Fibroblast of lung (primary cell): ENCODE results near the gene IFNA14. TPM values are rescaled to one million over a fixed set of nuclear protein-coding genes. Genes with fewer than 3 reads are reported as not detected.
"Not testable (repeated sequence)": the region's sequence is repeated elsewhere in the genome, so short reads cannot be mapped to it uniquely, and the experiment has no call there.

Source experiments
- DNase-seq, 2 donors: peaks; one replicate each; pipeline versions ENCODE4 v3.0.0 to v3.0.0-alpha.2; 2010; ENCODE audit warnings: low read depth in 2 of 2
- H2AFZ ChIP-seq: 2 replicates; pipeline ENCODE4 v1.5.1; 2012; ENCODE audit warnings: low read length, control low read depth, inconsistent platforms
- H3K27ac ChIP-seq: 2 replicates; pipeline ENCODE4 v1.5.1; 2011; ENCODE audit warnings: low read length, control low read depth; ENCODE audit not compliant: insufficient read depth
- H3K27me3 ChIP-seq: 2 replicates; pipeline ENCODE4 v1.5.1; 2011; ENCODE audit warnings: mild to moderate bottlenecking, low read length; ENCODE audit not compliant: control insufficient read depth, insufficient read depth
- H3K36me3 ChIP-seq: 2 replicates; pipeline ENCODE4 v1.5.1; 2011; ENCODE audit warnings: low read length; ENCODE audit not compliant: control insufficient read depth, insufficient read depth
- H3K4me1 ChIP-seq: 2 replicates; pipeline ENCODE4 v1.5.1; 2011; ENCODE audit warnings: low read length; ENCODE audit not compliant: control insufficient read depth, insufficient read depth; ENCODE audit errors: extremely low read depth
- H3K4me2 ChIP-seq: 2 replicates; pipeline ENCODE4 v1.5.1; 2011; ENCODE audit warnings: low read length, control low read depth; ENCODE audit not compliant: insufficient read depth; ENCODE audit errors: extremely low read depth
- H3K4me3 ChIP-seq, 4 experiments: fragments of 200-600 bp in 1 of 4; sonication (generic) in 1 of 4; replicated peaks in 1 of 4; 2 replicates each; pipeline ENCODE4 v1.5.1; 2011 to 2016; ENCODE audit warnings: low read length in 4 of 4, low read depth in 3 of 4, mild to moderate bottlenecking in 3 of 4, control low read depth in 2 of 4, inconsistent platforms in 1 of 4, mixed read lengths in 1 of 4; ENCODE audit not compliant: insufficient read depth in 1 of 4; ENCODE audit errors: control extremely low read depth in 1 of 4
- H3K79me2 ChIP-seq: 2 replicates; pipeline ENCODE4 v1.5.1; 2012; ENCODE audit warnings: mild to moderate bottlenecking, low read length, inconsistent platforms; ENCODE audit not compliant: control insufficient read depth, insufficient read depth
- H3K9ac ChIP-seq: 2 replicates; pipeline ENCODE4 v1.5.1; 2011; ENCODE audit warnings: mild to moderate bottlenecking, low read length, control low read depth; ENCODE audit not compliant: insufficient read depth
- H3K9me3 ChIP-seq: 2 replicates; pipeline ENCODE4 v1.5.1; 2012; ENCODE audit warnings: low read depth, low read length; ENCODE audit not compliant: control insufficient read depth, insufficient read depth
- H4K20me1 ChIP-seq: 2 replicates; pipeline ENCODE4 v1.5.1; 2011; ENCODE audit warnings: low read length; ENCODE audit not compliant: control insufficient read depth, insufficient read depth; ENCODE audit errors: extremely low read depth
- EZH2 ChIP-seq: IDR thresholded peaks from 2 replicates; pipeline ENCODE4 v1.5.1; 2012; ENCODE audit warnings: low read length, control low read depth, mild to moderate bottlenecking; ENCODE audit errors: missing control alignments
- polyA plus RNA-seq, 2 donors: library from polyadenylated mRNA; depleted of rRNA in 1 of 2; stranded (reverse) in 1 of 2; unstranded in 1 of 2; fragments of >200 nt; gene quantifications; 2 replicates each; pipeline ENCODE4 v1.2.1, GENCODE V29; 2011 to 2012; ENCODE audit warnings: missing spikeins in 1 of 2
- total RNA-seq: library from RNA; depleted of rRNA; stranded (reverse); fragments of >200 nt; gene quantifications from 2 replicates; pipeline ENCODE4 v1.2.1, GENCODE V29; 2014
- TF ChIP-seq, protein P1 (sequence below), 2 donors: IDR thresholded peaks in 1 of 2; conservative IDR thresholded peaks in 1 of 2; 1 replicate in 1 of 2; 2 replicates in 1 of 2; pipeline ENCODE4 v1.5.1; 2011 to 2012; ENCODE audit warnings: low read length in 2 of 2, control low read depth in 1 of 2, inconsistent platforms in 1 of 2, low read depth in 1 of 2, mild to moderate bottlenecking in 1 of 2

The IFNA14 gene
- total and polyA plus RNA-seq, 2 donors (not counting 1 experiment from before 2014, with no cell fraction given) = not detected

DNA sequence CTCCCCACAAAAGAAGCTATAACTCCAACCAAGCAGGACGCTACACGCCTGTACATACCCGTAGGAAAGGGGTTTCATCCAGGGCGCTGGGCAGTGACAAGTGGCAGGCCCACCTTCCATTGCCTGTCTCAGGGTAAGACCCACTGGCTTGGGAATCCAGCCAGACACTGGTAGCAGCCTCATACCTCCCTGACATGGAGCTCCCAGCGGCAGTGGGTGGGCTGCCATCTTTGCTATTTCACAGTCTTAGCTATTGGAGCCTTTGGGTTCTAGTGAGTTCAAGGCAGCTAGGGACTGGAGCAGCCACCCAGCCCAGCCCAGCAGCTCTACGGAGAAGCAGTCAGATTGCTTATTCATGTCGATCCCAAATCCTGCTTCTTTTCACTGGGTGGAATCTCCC is 29.5 kb downstream of the IFNA14 start:
- H3K4me3 ChIP-seq = no peak overlapping the region
- no peak for TF ChIP-seq EZH2
- TF ChIP-seq, protein P1, sequence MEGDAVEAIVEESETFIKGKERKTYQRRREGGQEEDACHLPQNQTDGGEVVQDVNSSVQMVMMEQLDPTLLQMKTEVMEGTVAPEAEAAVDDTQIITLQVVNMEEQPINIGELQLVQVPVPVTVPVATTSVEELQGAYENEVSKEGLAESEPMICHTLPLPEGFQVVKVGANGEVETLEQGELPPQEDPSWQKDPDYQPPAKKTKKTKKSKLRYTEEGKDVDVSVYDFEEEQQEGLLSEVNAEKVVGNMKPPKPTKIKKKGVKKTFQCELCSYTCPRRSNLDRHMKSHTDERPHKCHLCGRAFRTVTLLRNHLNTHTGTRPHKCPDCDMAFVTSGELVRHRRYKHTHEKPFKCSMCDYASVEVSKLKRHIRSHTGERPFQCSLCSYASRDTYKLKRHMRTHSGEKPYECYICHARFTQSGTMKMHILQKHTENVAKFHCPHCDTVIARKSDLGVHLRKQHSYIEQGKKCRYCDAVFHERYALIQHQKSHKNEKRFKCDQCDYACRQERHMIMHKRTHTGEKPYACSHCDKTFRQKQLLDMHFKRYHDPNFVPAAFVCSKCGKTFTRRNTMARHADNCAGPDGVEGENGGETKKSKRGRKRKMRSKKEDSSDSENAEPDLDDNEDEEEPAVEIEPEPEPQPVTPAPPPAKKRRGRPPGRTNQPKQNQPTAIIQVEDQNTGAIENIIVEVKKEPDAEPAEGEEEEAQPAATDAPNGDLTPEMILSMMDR (conservative IDR thresholded peaks at IDR 0.05 in 1 of 2, IDR thresholded peaks at IDR 0.05 in 1 of 2; ENCODE audit: low read depth in 1 of 2, low read length in 2 of 2) = no peak
- no peak overlapping the region for H3K4me2 ChIP-seq
- H3K9me3 ChIP-seq = no peaks in the 10 kb centered on the region
- H3K27ac ChIP-seq = no peak overlapping the region
- H2AFZ ChIP-seq = no peak overlapping the region
- no peaks in the 10 kb centered on the region for H3K79me2 ChIP-seq
- no peak overlapping the region for H3K9ac ChIP-seq
- no peaks in the 10 kb centered on the region for H4K20me1 ChIP-seq
- H3K27me3 ChIP-seq = no peaks in the 10 kb centered on the region
- no peaks in the 10 kb centered on the region for H3K4me1 ChIP-seq
- no peaks in the 10 kb centered on the region for H3K36me3 ChIP-seq
- DNase-seq = no peak

DNA sequence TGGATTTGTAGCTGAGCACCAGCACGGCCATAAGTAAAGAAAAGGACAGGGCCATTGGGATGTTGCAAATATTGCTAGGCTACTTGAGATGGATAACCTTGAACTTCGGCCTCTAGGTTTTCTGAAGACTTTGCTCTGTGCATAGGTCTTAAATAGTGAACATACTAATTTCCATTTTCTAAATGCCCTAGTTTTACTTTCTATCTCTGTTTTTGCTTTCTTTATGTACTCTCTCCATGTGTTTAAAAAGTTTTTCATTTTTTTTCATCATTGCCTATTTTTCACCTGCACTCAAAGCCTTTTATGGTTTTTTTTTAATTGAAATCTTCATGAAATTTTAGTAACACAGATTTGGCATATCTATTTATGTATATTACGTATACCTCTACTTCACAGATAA is 32.8 kb downstream of the IFNA14 start, which contains the start of gene IFNA10:
Gene IFNA10, minus strand, starts transcription at position 101 of the 400 bp plus-strand sequence. Its CDS starts 46 bp downstream, at position 55.
- H4K20me1 ChIP-seq, H3K36me3 ChIP-seq, H3K27me3 ChIP-seq, H3K79me2 ChIP-seq, H3K9ac ChIP-seq, H3K4me3 ChIP-seq, H3K9me3 ChIP-seq, H3K4me2 ChIP-seq, H2AFZ ChIP-seq, H3K27ac ChIP-seq, H3K4me1 ChIP-seq, DNase-seq: not testable (repeated sequence)

DNA sequence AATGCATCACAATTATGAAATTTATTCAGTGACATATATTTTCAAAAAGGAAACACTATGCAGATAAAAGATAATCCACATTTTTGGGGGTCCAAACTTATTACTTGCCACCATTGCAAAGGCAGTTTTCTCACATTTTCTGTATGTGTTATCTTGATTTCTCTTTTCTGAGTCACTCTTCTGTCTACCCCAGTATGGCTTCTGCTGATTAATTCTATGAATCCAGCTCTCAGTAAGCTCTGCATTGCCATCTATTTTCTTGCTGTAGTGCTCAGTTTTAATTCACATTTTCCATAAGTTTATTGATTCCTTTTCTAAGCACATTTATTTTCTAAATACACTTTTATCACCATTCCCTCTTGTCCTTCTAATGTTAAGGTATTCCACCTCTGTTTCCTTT is 34.6 kb downstream of the IFNA14 start:
- Histone ChIP-seq H3K27me3 (no peaks in the 10 kb centered on the region), H2AFZ (no peak overlapping the region), H3K27ac (no peak overlapping the region), H3K4me3 (no peak overlapping the region), H3K79me2 (no peaks in the 10 kb centered on the region), H3K9ac (no peak overlapping the region), H3K4me1 (no peaks in the 10 kb centered on the region), H3K4me2 (no peak overlapping the region), H3K9me3 (no peaks in the 10 kb centered on the region), H4K20me1 (no peaks in the 10 kb centered on the region), H3K36me3 (no peaks in the 10 kb centered on the region)
- TF ChIP-seq, protein P1 (conservative IDR thresholded peaks at IDR 0.05 in 1 of 2, IDR thresholded peaks at IDR 0.05 in 1 of 2; ENCODE audit: low read depth in 1 of 2, low read length in 2 of 2) = no peak
- no peak for TF ChIP-seq EZH2
- no peak for DNase-seq

DNA sequence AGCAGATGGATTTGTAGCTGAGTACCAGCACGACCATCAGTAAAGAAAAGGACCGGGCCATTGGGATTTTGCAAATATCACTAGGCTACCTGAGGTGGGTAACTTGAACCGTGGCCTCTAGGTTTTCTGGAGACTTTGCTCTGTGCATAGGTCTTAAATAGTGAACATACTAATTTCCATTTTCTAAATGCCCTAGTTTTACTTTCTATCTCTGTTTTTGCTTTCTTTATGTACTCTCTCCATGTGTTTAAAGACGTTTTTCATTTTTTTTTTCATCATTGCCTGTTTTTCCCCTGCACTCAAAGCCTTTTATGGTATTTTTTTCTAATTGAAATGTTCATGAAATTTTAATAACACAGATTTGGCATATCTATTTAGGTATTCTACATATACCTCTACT is 37.7 kb downstream of the IFNA14 start, which contains the start of gene IFNA7:
Gene IFNA7, minus strand, starts transcription at position 101 of the 400 bp plus-strand sequence. Its CDS starts 40 bp downstream, at position 61.
- not testable (repeated sequence) for H3K9me3 ChIP-seq, H3K9ac ChIP-seq, H2AFZ ChIP-seq, H3K4me2 ChIP-seq, H3K4me1 ChIP-seq, H3K79me2 ChIP-seq, H4K20me1 ChIP-seq, H3K27ac ChIP-seq, H3K36me3 ChIP-seq, H3K27me3 ChIP-seq, H3K4me3 ChIP-seq, DNase-seq
